NOMO-1 treated with DMSO at 0.1 percent for 48 hours (cell line): ENCODE data around the gene LORICRIN.

ENCODE experiments used
- DNase-seq: peaks from one replicate; lab custom pipeline; 2025; ENCODE audit not compliant: unreplicated experiment; lab: John Stamatoyannopoulos, UW

The LORICRIN gene

DNA sequence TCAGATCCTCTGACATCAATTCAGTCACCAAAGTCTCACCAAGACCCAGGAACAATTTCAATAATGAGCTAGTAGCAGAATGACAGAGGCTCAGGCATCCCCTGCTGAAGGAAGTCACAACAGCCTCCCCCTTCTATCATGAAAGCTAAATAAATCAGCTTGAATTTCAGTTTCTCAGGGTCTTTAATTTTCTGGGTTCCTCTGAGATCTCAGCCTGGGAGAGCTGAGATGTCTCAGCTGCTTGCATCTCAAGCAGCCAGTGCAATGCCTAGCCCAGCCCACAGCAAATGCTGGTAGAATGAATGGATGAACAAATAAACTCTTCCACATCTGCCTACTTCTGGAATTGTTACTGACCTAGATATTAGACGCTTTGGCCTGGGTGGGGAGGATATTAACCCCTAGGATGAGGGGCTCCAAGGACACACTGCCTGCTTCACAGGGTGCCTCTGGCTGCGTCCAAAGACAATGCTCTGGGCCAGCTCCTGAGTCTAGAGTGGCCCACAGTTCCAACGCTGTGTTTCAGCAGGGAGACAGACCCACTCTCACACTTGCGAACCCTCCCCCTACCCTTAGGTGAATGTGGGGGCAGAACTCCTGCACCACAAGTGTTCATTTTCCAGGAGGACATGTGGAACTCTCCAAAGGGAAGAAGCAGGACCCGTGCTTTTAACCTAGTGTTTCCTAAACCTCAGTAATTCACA lies 11.2 kb upstream of the LORICRIN start:
- DNase-seq: no peak

DNA sequence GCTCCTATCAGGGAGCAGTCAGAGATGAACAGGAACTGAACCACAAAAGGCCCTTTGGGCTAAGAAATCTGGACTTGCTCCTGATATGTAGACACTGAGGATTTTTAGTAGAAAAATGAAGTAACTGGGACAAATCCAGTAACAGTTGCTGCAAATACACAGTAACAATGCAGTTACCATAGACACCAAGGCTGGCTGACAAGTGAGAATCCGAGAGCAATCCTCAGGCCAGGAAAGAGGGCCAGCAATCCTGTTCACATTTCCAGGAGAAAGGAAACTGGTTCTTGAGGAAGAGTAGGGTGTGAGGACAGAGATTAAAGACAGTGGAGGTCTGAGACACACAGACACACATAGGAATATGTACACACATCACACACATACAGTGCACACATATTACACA lies 9.3 kb upstream of the LORICRIN start:
- DNase-seq: no peak

GRCh38 chr1:153251087-153251486 lies 8.4 kb upstream of the LORICRIN start:
- DNase-seq: no peak

- DNase-seq: peak; percentile 20
These were observed 7.9 kb upstream of the LORICRIN start for GRCh38 chr1:153251562-153251961.

DNA sequence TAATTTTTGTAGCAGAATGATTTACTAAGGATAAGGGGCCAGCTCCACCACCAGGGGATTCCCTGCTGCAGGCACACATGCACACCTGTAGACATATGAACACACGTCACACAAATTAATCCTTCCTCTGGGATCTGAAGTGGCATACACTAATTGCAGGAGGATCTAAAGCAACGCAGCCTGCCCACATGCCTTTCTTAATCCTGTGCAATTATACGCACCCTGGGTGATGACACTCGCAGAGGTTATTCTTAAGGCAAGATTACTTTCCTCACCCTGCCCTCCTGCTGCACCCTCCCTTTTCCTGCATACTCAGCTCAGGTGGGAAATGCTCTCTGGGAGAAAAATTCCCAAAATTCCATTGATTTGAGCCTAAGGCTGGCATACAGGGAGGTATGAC lies 7.5 kb upstream of the LORICRIN start:
- no peak for DNase-seq

- no peak for DNase-seq
These were observed 6.4 kb upstream of the LORICRIN start for GRCh38 chr1:153253076-153253475.

GRCh38 chr1:153253693-153254092 lies 5.8 kb upstream of the LORICRIN start:
- no peak for DNase-seq

- peak; percentile 33 for DNase-seq
These were observed 1.2 kb downstream of the LORICRIN start for GRCh38 chr1:153260585-153261280.

DNA sequence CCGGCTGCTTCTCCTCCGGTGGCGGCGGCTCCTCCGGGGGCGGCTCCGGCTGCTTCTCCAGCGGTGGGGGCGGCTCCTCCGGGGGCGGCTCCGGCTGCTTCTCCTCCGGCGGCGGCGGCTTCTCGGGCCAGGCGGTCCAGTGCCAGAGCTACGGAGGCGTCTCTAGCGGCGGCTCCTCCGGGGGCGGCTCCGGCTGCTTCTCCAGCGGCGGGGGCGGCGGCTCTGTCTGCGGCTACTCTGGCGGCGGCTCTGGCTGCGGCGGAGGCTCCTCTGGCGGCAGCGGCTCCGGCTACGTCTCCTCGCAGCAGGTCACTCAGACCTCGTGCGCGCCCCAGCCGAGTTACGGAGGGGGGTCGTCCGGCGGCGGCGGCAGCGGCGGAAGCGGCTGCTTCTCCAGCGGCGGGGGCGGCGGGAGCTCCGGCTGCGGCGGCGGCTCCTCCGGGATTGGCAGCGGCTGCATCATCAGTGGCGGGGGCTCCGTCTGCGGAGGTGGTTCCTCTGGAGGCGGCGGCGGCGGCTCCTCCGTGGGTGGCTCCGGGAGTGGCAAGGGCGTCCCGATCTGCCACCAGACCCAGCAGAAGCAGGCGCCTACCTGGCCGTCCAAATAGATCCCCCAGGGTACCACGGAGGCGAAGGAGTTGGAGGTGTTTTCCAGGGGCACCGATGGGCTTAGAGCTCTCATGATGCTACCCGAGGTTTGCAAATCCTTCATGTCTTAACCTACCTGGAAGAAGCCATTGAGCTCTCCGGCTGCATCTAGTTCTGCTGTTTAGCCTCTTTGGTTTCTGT lies 2.0 kb downstream of the LORICRIN start:
- DNase-seq: no peak

GRCh38 chr1:153262070-153262366 lies 2.5 kb downstream of the LORICRIN start:
- no peak for DNase-seq

DNA sequence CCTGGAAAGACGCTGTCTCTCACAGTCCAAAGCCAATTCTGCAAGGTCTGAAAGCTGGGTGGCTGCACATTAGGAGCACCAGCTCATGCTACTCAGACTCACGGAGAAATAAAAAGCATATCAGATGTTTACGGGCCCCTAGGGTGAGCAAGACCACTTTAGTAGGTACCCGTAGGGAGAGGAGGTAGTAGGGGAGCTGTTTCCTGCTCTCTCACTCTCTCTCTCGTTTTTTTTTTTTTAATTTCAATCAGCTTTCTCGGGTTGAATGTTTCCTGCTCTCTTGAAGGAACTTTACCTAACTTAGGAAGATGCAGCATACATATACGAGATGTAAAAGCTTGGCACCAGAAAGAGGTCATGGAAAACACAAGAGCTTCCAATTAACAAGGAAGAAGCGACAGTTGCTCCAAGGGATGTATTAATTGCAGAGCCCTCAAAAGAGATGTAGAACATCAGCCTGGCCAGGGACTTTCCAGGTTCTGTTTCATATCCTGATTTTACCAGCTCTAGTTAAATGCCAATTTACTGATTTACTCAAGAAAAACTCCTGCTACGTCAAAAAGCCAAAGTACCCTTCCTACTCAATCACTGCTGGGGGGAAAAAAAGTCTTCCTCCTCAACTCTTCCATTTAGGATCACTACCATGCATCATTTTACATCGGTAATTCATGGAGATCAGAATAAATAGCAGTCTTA lies 3.1 kb downstream of the LORICRIN start:
- no peak for DNase-seq

- no peak for DNase-seq
These were observed 6.0 kb downstream of the LORICRIN start for GRCh38 chr1:153265457-153265856.

DNA sequence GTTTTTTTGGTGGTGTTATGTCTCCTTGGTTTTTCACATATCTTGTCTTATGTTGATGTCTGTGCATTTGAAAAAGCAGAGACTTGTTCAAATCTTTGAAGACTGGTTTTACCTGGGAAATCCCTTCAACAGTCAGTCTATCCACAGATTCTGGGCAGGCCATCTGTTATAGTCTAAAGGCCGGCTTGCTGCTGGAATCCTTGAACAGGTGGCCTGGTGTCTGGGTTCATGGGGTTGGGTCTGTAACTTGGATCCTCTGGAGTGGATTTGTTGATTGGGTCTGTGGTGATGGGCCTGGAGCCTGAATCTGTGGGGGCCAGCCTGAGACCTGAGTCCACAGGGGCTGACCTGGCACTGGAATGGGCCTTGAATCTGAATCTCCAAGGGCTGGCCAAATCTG lies 12.2 kb downstream of the LORICRIN start:
- DNase-seq: no peak

DNA sequence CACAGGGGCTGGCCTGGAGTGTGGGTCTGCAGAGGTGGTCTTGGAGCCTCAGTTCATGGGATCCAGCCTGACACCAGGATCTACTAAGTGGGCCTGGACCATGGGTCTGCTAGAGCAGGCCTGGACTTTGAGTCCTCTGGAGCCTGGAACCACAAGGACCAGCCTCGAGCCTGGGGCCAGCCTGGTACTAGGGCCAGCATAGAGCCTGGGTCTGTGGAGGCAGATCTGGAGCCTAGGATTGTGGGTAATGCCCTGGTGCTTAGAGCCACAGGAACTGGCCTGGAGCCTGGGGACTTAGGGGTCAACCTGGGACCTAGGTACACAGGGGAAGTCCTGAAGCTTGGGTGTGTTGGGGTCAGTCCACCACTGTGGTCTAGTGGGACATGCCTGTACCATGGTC lies 12.7 kb downstream of the LORICRIN start:
- no peak for DNase-seq

GRCh38 chr1:153277852-153278251 lies 18.4 kb downstream of the LORICRIN start:
- DNase-seq: peak; percentile 23

DNA sequence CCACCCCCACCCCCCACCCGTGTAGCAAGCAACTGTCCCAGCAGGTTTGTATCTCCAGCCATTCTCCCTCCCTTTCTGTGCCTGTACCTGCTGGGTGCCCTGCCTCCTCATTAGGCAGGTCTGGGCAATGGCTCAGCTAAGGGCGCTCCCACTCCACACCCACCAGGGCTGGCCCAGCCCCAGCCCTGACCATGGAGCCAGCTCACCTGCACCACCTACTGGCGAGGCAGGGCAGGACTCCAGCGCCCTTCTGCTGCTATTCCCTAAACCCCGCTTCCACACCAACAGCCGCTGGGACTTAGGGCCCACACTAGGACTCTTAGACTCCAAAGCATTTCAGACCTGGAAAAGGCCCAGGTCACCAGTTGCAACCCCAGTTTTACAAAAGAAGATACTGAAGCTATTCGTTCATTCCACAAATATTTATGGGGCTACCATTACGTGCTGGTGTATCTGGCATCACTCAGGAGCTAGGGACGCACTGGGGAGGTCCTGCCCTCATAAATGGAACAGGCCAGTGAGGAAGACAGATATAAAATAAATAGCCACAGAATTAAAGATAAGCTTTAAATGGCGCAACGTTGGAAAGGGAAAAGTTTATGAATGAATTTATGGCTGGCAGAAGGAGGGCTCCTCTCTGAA lies 29.3 kb downstream of the LORICRIN start:
- no peak for DNase-seq

- DNase-seq: no peak
These were observed 32.0 kb downstream of the LORICRIN start for GRCh38 chr1:153291514-153291913.

DNA sequence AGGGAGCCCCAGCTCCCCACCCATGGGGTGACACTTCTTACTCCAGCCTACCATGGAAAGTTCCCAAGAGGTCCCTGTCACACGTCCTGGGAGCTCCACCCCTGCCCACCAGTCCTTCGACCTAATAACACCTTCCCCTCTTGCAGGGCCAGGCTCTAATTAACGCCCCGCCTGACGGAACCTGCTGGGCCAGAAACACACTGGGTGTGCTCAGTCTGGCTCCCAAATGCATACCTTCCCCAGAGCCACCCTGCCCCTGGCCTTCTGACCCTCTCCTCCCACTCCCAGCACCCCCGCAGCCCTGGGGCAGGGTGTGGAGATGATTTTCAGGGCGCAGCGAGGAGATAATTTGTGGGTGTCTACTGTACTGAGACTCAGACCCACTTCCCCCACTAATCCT lies 32.7 kb downstream of the LORICRIN start:
- DNase-seq: no peak

DNA sequence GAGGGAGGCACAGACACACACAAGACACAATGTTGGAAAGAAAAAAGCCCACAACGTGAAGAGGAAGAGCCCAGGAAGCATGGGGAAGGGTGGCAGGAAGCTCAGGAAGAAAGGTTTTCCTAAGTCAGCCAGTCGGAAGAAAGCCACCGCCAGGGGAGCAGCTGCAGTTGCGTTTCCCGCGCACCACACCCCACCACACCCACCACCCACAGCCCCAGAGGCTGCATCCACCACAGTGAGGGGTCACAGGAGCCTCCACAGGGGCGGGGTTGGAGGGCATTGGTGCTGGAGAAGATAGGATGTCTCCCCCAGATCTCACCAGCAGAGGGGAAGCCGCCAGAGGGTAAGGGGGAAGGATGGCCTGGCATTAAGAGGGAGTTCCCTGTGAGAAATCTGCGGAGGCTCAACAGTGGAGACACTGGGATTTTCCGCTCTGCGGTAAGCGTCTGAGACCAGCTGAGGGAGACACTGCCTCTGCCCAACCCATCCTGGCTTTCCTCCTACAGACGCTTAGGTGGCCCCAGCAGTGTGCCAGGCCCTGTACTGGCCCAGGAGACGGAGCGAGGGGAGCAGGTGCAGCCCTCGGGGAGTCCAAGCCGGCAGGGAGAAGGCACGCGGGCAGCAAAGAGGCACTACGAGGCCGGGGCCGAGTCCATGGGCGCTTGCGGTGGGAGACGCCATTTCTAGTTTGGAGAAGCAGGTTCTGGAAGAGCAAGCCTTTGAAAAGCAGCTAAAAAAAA lies 33.4 kb downstream of the LORICRIN start:
- DNase-seq: no peak

GRCh38 chr1:153293480-153293775 lies 33.9 kb downstream of the LORICRIN start:
- no peak for DNase-seq

GRCh38 chr1:153293851-153294250 lies 34.4 kb downstream of the LORICRIN start:
- no peak for DNase-seq
